ENCODE data around the gene CDH11. TPM values are rescaled to one million over a fixed set of nuclear protein-coding genes. Genes with fewer than 3 reads are reported as not detected.

CDH11 gene
- total and polyA plus RNA-seq, 9 of the 15 experiments (the other 6 are each of a cell fraction or from before 2014, with no cell fraction given): 0.18 TPM; not detected in 8

DNA sequence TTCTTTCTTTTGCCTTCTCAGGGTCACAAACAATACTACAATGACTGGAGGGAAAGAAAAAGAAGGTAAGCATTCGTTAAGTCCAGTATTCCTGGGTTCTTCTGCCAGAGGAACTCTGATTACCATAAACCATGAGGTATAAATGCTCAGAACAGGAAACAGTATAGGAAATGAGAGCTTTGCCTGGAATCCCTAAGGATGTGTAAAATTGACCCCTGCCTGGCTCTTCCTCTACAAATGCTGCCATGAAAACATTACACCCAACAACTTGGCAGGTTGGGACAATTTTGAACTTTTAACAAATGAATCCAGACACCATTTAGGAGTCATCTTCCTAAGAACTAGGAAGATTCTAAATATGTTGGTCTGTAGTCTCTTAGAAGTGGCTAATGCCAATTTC lies 173.8 kb downstream of the CDH11 start:
- BruUV-seq (replicated peaks): no TSS peak
- FAIRE-seq: no peak
- TF ChIP-seq SP1 (CRISPR knock-in tag; IDR thresholded peaks at IDR 0.05) (no peak), ZNF79 (CRISPR knock-in tag; IDR thresholded peaks at IDR 0.05; ENCODE audit: low read depth) (no peak), MYC (IDR thresholded peaks at IDR 0.05; ENCODE audit: low read depth, low read length) (no peak), MYC (CRISPR knock-in tag; IDR thresholded peaks at IDR 0.05; ENCODE audit: borderline replicate concordance, low read depth) (no peak), USF2 (CRISPR knock-in tag; IDR thresholded peaks at IDR 0.05) (no peak), HDAC2 (IDR thresholded peaks at IDR 0.05) (no peak), CHD1 (IDR thresholded peaks at IDR 0.05; ENCODE audit: low read length) (no peak), STAT5B (CRISPR knock-in tag; IDR thresholded peaks at IDR 0.05) (no peak), NEUROD1 (IDR thresholded peaks at IDR 0.05; ENCODE audit: borderline replicate concordance, low read depth, low read length, partially characterized antibody) (no peak), FOXK2 (conservative IDR thresholded peaks at IDR 0.05 in 1 of 2, IDR thresholded peaks at IDR 0.05 in 1 of 2; ENCODE audit: low read depth in 2 of 2) (no peak), PHF8 (IDR thresholded peaks at IDR 0.05; ENCODE audit: borderline replicate concordance, low read length) (no peak), PPARD (CRISPR knock-in tag; IDR thresholded peaks at IDR 0.05) (no peak), PRMT5 (CRISPR knock-in tag; IDR thresholded peaks at IDR 0.05) (no peak), RFX7 (CRISPR knock-in tag; IDR thresholded peaks at IDR 0.05) (no peak), NFE2 (IDR thresholded peaks at IDR 0.05; ENCODE audit: low read depth) (no peak), HMG20B (CRISPR knock-in tag; IDR thresholded peaks at IDR 0.05) (no peak), MCM7 (IDR thresholded peaks at IDR 0.05) (no peak)
- TF ChIP-seq, protein P1, sequence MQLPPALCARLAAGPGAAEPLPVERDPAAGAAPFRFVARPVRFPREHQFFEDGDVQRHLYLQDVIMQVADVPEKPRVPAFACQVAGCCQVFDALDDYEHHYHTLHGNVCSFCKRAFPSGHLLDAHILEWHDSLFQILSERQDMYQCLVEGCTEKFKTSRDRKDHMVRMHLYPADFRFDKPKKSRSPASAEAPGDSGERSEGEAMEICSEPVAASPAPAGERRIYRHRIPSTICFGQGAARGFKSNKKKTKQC (CRISPR knock-in tag; IDR thresholded peaks at IDR 0.05): no peak
- TF ChIP-seq, protein P2, sequence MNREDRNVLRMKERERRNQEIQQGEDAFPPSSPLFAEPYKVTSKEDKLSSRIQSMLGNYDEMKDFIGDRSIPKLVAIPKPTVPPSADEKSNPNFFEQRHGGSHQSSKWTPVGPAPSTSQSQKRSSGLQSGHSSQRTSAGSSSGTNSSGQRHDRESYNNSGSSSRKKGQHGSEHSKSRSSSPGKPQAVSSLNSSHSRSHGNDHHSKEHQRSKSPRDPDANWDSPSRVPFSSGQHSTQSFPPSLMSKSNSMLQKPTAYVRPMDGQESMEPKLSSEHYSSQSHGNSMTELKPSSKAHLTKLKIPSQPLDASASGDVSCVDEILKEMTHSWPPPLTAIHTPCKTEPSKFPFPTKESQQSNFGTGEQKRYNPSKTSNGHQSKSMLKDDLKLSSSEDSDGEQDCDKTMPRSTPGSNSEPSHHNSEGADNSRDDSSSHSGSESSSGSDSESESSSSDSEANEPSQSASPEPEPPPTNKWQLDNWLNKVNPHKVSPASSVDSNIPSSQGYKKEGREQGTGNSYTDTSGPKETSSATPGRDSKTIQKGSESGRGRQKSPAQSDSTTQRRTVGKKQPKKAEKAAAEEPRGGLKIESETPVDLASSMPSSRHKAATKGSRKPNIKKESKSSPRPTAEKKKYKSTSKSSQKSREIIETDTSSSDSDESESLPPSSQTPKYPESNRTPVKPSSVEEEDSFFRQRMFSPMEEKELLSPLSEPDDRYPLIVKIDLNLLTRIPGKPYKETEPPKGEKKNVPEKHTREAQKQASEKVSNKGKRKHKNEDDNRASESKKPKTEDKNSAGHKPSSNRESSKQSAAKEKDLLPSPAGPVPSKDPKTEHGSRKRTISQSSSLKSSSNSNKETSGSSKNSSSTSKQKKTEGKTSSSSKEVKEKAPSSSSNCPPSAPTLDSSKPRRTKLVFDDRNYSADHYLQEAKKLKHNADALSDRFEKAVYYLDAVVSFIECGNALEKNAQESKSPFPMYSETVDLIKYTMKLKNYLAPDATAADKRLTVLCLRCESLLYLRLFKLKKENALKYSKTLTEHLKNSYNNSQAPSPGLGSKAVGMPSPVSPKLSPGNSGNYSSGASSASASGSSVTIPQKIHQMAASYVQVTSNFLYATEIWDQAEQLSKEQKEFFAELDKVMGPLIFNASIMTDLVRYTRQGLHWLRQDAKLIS (CRISPR knock-in tag; IDR thresholded peaks at IDR 0.05): no peak
- TF ChIP-seq, protein P3, sequence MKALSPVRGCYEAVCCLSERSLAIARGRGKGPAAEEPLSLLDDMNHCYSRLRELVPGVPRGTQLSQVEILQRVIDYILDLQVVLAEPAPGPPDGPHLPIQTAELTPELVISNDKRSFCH (CRISPR knock-in tag; IDR thresholded peaks at IDR 0.05): no peak
- TF ChIP-seq, protein P3 (tag; IDR thresholded peaks at IDR 0.05): no peak

More for the DNA sequence above, 173.8 kb downstream of the CDH11 start:
- no peaks in the 10 kb centered on the region for H3K9me1 ChIP-seq (ENCODE audit: control insufficient read depth, insufficient read depth, low read length)
- no peaks in the 10 kb centered on the region for H3K36me3 ChIP-seq (ENCODE audit: control insufficient read depth, insufficient read depth, low read length)
- no peak overlapping the region for H3K4me3 ChIP-seq
- CTCF ChIA-PET (ENCODE audit: low intra/inter-chr PET ratio): no interaction called here
- no peaks in the 10 kb centered on the region for H3K9me3 ChIP-seq (replicated peaks; ENCODE audit: control insufficient read depth, insufficient read depth, low read depth, low read length)
- no peaks in the 10 kb centered on the region for H3K4me1 ChIP-seq (replicated peaks in 1 of 2; ENCODE audit: control insufficient read depth in 2 of 2, insufficient read depth in 2 of 2, low read length in 2 of 2)
- no peak overlapping the region for H2AFZ ChIP-seq (ENCODE audit: low read depth, low read length)
- no peaks in the 10 kb centered on the region for H3K79me2 ChIP-seq (ENCODE audit: control insufficient read depth, insufficient read depth, low read length)
- intact Hi-C loops (cut with micrococcal nuclease): no loop called here
- H3K9ac ChIP-seq (ENCODE audit: insufficient read depth in 1 of 2, low read depth in 2 of 2, low read length in 2 of 2): no peak overlapping the region
- DNase-seq (ENCODE audit: extremely low read depth in 1 of 4, low spot score in 3 of 4) (no peak), ATAC-seq (no peak)
- in situ Hi-C loops (cut with MboI): no loop called here
- POLR2A ChIA-PET: no interaction called here
- WGBS (ENCODE audit: insufficient coverage, low coverage, missing lambda C conversion rate): 0% methylated on average over 1 of the region's 1 CpG
- no peak overlapping the region for H3K27ac ChIP-seq (ENCODE audit: extremely low read depth, low read depth, low read length)
- H3K27me3 ChIP-seq (ENCODE audit: control insufficient read depth in 2 of 2, insufficient read depth in 2 of 2, low read length in 2 of 2): no peaks in the 10 kb centered on the region
- no peak overlapping the region for H3K4me2 ChIP-seq (ENCODE audit: insufficient read depth, low read length)
- no peaks in the 10 kb centered on the region for H4K20me1 ChIP-seq (replicated peaks; ENCODE audit: control insufficient read depth, insufficient read depth, low read length)

Measured in K562 (cell line).